RWPE1 (cell line): Measurements from ENCODE around the gene ZC3H18.

Source experiments
- CTCF ChIA-PET: fragments of 350-600 bp; sonication (Branson Sonifier 250); formaldehyde crosslinking; extraction: SDS; loops from one replicate; lab custom pipeline; 2021; lab: Yijun Ruan, JAX
- POLR2A ChIA-PET: fragments of 400-600 bp; formaldehyde crosslinking; extraction: SDS; loops from one replicate; lab custom pipeline; 2020; ENCODE audit warnings: antibody characterized with exemption; ENCODE audit not compliant: low non-redundant PET; lab: Yijun Ruan, JAX
- DNase-seq: peaks from one replicate; pipeline ENCODE4 v3.0.0; 2012; ENCODE audit warnings: low spot score
- H3K27ac ChIP-seq: fragments of 450-650 bp; 2 replicates; pipeline ENCODE4 v1.5.1; 2017
- TF ChIP-seq, protein P1 (sequence below): fragments of 450-650 bp; conservative IDR thresholded peaks from 2 replicates; pipeline ENCODE4 v1.5.1; 2017; ENCODE audit warnings: low read depth, mild to moderate bottlenecking

The ZC3H18 gene

DNA sequence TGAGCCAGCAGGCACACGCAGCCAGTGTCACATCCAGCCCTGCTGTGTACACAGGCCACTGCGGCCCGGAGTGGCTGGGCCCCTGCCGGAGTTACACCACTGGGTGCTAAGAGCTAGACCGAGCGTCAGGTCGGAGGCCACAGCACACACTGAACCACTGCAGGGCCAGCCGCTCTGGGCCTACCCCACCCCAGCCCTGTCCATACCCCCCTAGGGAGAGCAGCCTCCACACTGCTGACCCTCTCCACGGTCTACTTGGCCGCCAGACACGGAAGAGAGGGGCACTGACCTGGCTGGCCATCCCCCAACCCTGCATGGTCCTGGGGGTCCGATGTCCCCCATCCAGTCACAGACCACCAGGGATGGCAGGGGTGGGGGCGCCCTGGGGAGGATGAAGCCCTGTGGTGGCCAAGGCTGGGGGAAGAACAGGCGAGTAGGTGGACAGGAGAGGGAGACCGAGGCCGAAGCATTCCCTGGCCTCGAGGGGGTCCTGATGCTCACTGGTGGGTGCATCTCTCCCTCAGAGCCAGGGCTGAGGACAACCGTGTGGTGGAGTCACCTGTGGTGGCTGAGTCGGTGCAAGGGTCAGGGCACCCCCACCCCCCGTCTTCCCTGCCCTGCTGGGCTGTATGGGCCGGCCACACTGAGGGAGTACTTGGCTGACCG lies 34.9 kb upstream of the ZC3H18 start:
- no peak for DNase-seq
- TF ChIP-seq, protein P1, sequence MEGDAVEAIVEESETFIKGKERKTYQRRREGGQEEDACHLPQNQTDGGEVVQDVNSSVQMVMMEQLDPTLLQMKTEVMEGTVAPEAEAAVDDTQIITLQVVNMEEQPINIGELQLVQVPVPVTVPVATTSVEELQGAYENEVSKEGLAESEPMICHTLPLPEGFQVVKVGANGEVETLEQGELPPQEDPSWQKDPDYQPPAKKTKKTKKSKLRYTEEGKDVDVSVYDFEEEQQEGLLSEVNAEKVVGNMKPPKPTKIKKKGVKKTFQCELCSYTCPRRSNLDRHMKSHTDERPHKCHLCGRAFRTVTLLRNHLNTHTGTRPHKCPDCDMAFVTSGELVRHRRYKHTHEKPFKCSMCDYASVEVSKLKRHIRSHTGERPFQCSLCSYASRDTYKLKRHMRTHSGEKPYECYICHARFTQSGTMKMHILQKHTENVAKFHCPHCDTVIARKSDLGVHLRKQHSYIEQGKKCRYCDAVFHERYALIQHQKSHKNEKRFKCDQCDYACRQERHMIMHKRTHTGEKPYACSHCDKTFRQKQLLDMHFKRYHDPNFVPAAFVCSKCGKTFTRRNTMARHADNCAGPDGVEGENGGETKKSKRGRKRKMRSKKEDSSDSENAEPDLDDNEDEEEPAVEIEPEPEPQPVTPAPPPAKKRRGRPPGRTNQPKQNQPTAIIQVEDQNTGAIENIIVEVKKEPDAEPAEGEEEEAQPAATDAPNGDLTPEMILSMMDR, result no peak
- POLR2A ChIA-PET, result interaction anchor here (0.6 kb wide), 1 partner anchor 562 kb away, joined by 4 read pairs; no protein-coding TSS in a partner anchor
- CTCF ChIA-PET, result no interaction called here
- H3K27ac ChIP-seq, result peak overlapping the region; percentile 82

DNA sequence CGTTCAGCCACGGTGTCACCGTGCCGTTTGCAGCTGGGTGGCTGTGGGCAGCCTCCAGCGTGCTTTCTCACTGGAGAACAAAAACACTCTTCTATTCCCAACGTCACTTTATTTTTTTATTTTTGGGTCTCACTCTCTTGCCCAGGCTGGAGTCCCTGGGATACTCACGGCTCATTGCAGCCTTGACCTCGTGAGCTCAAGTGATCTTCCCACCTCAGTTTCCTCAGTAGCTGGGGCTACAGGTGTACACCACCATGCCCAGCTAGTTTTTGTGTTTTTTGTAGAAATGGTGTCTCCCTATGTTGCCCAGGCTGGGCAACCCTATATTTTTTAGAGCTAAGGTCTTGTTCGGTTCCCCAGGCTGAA lies 34.4 kb upstream of the ZC3H18 start:
- DNase-seq, result no peak
- TF ChIP-seq, protein P1, result no peak
- H3K27ac ChIP-seq, result peak overlapping the region; percentile 41
- ChIA-PET POLR2A (no interaction called here), CTCF (no interaction called here)

DNA sequence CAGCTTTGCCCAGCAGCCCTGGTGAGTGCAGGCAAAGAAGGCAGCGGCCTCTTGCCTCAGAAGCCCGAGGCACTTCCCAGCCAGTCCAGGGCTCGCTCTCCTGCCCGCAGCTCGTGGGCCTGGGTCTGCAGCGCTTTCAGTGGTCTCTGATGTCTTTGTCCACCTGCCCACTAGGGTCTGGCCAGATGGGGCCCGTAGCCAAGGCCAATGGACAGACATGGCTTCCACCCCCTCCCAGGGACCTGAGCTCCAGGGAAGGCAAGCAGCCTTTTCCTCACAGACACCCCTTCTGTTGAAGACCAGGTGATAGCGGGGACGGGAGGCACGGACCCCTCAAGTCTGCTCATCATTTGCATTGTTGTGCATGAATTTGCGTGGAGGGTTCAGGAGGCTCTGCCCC lies 33.7 kb upstream of the ZC3H18 start:
- POLR2A ChIA-PET, result no interaction called here

DNA sequence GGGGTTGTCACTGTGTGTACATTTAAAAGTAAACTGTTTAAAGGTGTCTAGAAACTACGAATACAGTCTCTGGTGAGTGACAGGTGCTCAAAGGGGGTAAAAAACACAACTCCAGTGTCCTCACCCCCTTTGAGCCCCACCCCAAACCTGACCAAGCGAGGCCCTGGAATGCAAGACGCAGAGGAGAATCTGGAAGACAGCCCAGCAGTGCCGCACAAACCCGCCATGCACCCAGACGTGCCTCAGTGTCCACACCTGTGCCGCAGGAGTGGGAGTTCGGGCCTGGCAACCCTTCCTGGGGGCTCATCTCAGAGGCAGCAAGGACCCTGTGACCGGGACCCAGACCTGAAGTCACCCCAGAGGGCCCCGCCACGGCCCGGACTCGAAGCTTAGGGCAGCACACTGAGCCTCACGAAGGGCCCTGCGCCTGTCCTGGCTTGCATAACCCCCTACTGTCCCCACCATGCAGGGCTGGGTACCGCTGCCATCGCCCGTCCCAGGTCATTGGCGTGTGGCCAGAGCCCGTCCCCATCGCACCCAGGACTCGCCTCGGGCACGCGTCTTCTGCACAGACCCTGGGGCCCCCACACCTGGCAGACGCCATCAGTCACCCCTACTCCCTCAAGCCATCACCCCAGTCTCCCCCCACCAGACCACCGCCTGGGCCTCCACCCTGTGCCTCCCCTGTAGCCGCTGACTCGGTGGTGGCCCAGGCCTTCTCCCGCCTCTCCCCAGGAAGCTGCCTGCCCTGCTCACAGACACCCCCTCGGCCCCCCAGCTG lies 33.0 kb upstream of the ZC3H18 start:
- CTCF ChIA-PET, result interaction anchor here (0.5 to 1.4 kb wide), 5 partner anchors 13 to 1224 kb away, joined by 3 read pairs; no protein-coding TSS in a partner anchor
- TF ChIP-seq, protein P1, result 0 out of 2 replicates have a peak, but pooled peaks have one; percentile 15
- H3K27ac ChIP-seq, result peak overlapping the region; percentile 41
- POLR2A ChIA-PET, result no interaction called here
- peak; percentile 55 for DNase-seq

More for the DNA sequence above, 33.7 kb upstream of the ZC3H18 start:
- TF ChIP-seq, protein P1, result no peak
- no peak for DNase-seq
- CTCF ChIA-PET, result interaction anchor here (0.6 to 1.4 kb wide), 4 partner anchors 14 to 1223 kb away, joined by 3 read pairs; no protein-coding TSS in a partner anchor
- peak overlapping the region; percentile 41 for H3K27ac ChIP-seq

DNA sequence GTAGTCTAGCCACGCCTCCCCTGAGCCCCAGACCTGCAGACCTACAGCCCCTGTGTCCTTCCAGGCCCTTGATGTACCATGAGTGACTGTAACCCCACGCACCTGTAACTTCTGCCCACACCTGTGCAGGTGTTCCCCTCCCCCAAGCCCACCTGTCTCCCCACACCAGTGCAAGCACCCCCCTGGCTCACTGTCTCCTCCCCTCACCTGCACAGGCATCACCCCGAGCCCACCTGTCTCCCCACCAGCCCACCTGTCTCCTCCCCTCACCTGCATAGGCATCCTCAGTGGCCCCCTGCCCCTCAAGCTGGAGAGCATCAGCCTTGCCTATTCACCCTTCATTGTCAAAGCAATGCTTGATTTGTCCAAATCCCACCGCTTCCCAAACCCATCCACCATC lies 32.3 kb upstream of the ZC3H18 start:
- no peak for DNase-seq
- ChIA-PET CTCF (interaction anchor here (0.5 to 1.1 kb wide), 4 partner anchors 23 to 1475 kb away, joined by 3 to 6 read pairs (median 4); no protein-coding TSS in a partner anchor), POLR2A (no interaction called here)
- no peak overlapping the region for H3K27ac ChIP-seq
- TF ChIP-seq, protein P1, result no peak

DNA sequence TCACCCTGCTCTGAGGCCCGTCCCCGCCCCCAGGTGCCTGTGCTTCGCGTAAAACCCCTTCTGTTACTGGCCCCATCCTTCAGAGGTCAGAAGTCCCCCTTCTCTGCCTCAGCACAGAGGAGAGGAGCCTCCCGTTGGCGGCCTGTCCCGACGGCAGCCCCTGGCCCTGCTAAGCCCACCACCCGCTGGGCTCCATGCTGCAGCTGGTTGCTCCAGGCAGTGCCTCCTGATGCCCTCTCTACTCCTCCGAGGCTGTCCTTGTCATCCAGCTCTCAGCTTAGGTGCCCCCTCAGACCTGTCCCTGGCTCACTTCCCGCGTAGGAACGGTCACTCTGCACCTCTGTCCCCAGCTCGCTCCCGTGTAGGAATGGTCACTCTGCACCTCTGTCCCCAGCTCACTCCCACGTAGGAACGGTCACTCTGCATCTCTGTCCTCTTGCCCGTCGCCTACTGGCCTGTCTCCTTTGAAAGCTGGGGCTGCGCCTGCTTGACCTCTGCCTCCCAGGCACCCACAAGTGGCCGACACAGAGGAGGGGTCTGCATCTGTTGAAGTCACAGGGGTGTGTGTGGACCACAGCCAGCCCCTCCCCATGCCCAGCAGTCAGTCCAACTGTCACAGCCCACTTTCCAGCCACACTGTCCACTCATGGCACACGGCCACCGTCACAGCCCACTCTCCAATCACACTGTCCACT lies 31.7 kb upstream of the ZC3H18 start:
- POLR2A ChIA-PET, result no interaction called here
- CTCF ChIA-PET, result interaction anchor here (0.6 to 1.1 kb wide), 3 partner anchors 23 to 1476 kb away, joined by 4 to 6 read pairs (median 5); no protein-coding TSS in a partner anchor

More for the DNA sequence above, 31.7 kb upstream of the ZC3H18 start:
- DNase-seq, result no peak
- TF ChIP-seq, protein P1, result no peak
- H3K27ac ChIP-seq, result no peak overlapping the region
